B cell (primary cell): Measurements from ENCODE around the gene RAB24.

Experiments
- CTCF ChIP-seq: fragments of 200-600 bp; IDR thresholded peaks from one replicate; pipeline ENCODE4 v1.8.0; 2022; ENCODE audit warnings: antibody characterized with exemption, mild to moderate bottlenecking
- EZH2 ChIP-seq: IDR thresholded peaks from 2 replicates; pipeline ENCODE4 v1.6.1; 2012; ENCODE audit warnings: borderline replicate concordance, low read depth, mild to moderate bottlenecking, moderate library complexity, low read length; ENCODE audit not compliant: insufficient read depth, poor library complexity, severe bottlenecking

DNA sequence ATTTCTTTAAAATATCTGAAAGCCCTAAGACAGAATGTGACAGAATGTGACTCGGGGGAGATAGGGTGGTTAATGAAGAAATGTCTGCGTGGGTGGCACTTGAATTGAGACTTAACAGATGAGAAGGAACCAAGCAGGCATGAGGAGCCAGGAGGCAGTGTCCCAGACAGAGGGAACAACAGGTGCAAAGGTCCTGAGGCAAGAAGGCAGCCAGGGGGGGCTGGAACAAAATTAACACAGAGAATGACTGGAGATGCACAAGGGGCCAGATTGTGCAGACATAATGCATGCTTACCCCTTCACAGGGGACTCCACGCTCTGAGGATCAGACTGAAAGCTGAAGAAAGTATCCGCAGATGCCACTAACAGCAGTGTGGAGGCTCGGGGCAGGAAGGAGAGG lies 46.2 kb upstream of the RAB24 start:
- no peak for TF ChIP-seq CTCF
- TF ChIP-seq EZH2, result no peak
